HG03571 (cell line): ENCODE measurements around the gene SIGLEC8.

Experiments
- ATAC-seq: cut with Tn5 transposase; IDR thresholded peaks from one replicate; pipeline ENCODE4 v1.9.1; 2021; ENCODE audit not compliant: unreplicated experiment

Gene SIGLEC8

DNA sequence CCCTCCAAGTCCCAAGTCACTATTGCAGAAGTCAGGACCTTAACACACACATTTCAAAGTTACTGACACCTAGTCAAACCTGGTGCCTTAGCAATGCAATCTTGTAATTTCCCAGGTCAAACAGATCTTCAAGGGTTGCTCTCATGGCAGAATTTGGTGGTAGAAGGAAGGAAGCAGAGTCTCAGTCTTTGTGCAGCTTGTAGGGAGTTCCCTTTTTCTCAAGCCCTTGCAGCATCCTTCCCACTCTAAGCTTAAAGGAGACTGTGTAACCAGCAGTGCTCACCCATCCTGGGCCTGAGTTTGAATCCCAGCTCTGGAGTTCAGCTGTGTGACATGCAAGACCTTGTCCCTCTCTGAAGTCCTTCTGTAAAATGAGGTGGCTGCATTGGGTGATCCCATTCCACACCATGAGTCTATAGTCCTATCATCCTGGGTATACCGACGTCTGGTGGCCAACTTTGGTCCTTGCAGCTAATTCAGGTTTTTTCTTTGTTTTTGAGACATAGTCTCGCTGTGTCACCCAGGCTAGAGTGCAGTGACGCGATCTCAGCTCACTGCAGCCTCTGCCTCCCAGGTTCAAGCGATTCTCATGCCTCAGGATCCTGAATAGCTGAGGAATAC, 50.6 kb downstream of the SIGLEC8 start:
- no peak for ATAC-seq

DNA sequence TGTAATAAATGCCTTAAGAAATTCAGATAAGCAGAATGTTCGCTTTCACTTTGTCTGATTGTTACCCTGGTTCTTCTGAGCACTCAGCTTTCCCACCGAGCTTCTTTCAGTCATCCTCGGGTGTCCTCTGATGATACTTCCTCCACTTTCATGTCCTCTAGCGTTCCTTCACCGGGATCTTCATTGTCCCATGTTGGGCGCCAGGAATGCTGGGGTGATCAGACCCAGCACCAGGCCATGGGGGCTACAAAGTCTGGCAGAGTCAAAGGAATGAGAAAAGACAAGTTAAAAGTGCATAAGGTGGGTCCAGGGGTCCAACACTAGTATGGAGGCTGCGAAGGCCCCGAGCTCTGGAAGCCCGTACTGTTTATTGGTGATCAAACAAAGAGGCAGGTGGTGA, 56.1 kb downstream of the SIGLEC8 start:
- no peak for ATAC-seq
